Natural killer cell treated with Interleukin-12 subunit alpha and Interleukin-12 subunit beta and Interleukin-15 and Interleukin-18, amount 100 ng/mL, for 72 hours (primary cell): ENCODE data around the gene P2RX3. TPM values are rescaled to one million over a fixed set of nuclear protein-coding genes. Genes with fewer than 3 reads are reported as not detected.
A peak's percentile ranks its signal among the peaks of the same experiment; 100 is the strongest.

Source experiments
- ATAC-seq, 2 donors: fragments of 150-1000 bp; cut with Tn5 transposase in 1 of 2; sonication (Bioruptor Pico), chemical (Tn5 transposase) in 1 of 2; 2 replicates each; pipeline ENCODE4 v1.10.0; 2021
- DNase-seq: peaks from one replicate; pipeline ENCODE4 v3.0.0; 2022; ENCODE audit warnings: low spot score
- H3K27ac Mint-ChIP-seq, 2 donors: 1 replicate in 1 of 2; 2 replicates in 1 of 2; pipeline ENCODE4 v1.8.0; 2022; ENCODE audit warnings: mixed read lengths in 2 of 2, mild to moderate bottlenecking in 1 of 2, moderate library complexity in 1 of 2
- H3K27me3 Mint-ChIP-seq, 2 donors: 1 replicate in 1 of 2; 2 replicates in 1 of 2; pipeline ENCODE4 v1.8.0; 2022; ENCODE audit warnings: mixed read lengths in 2 of 2
- H3K36me3 Mint-ChIP-seq: one replicate; pipeline ENCODE4 v1.8.0; 2022; ENCODE audit warnings: mixed read lengths
- H3K4me1 Mint-ChIP-seq, 2 donors: 1 replicate in 1 of 2; 2 replicates in 1 of 2; pipeline ENCODE4 v1.8.0; 2022; ENCODE audit warnings: low read depth in 2 of 2, mixed read lengths in 2 of 2, mild to moderate bottlenecking in 1 of 2
- H3K4me3 Mint-ChIP-seq: one replicate; pipeline ENCODE4 v1.8.0; 2022; ENCODE audit warnings: mixed read lengths
- H3K9me3 Mint-ChIP-seq: 2 replicates; pipeline ENCODE4 v1.8.0; 2022; ENCODE audit warnings: mixed read lengths
- total RNA-seq, 2 donors: library from RNA; stranded (reverse); gene quantifications; one replicate each; pipeline ENCODE4 v1.2.3, GENCODE V29; 2022

P2RX3 gene
- total RNA-seq, 2 donors from 2014 or later = not detected

- Mint-ChIP-seq H3K27ac (no peak overlapping the region), H3K27me3 (no peaks in the 10 kb centered on the region), H3K36me3 (peaks cover 17% of the 10 kb centered on the region), H3K4me3 (no peak overlapping the region), H3K9me3 (no peaks in the 10 kb centered on the region), H3K4me1 (peaks cover 22 to 29% of the 10 kb centered on the region in 2 donors)
- no peak for ATAC-seq
- no peak for DNase-seq
Observed at GRCh38 chr11:57403802-57404147, 65.6 kb downstream of the P2RX3 start.

- H3K9me3 Mint-ChIP-seq = no peaks in the 10 kb centered on the region
- H3K27ac Mint-ChIP-seq = peak overlapping the region; percentile 79 to 80
- no peak for ATAC-seq
- H3K4me1 Mint-ChIP-seq = peaks cover 24 to 29% of the 10 kb centered on the region in 2 donors
- no peak overlapping the region for H3K4me3 Mint-ChIP-seq
- no peak for DNase-seq
- H3K36me3 Mint-ChIP-seq = peaks cover 24% of the 10 kb centered on the region
- H3K27me3 Mint-ChIP-seq = no peaks in the 10 kb centered on the region
Observed at GRCh38 chr11:57405271-57405860, 67.2 kb downstream of the P2RX3 start.

- no peaks in the 10 kb centered on the region for H3K9me3 Mint-ChIP-seq
- ATAC-seq (peak; percentile 74 to 80), DNase-seq (no peak)
- H3K4me3 Mint-ChIP-seq = peak overlapping the region; percentile 38
- H3K4me1 Mint-ChIP-seq = peaks cover 25 to 29% of the 10 kb centered on the region in 2 donors
- H3K36me3 Mint-ChIP-seq = peaks cover 32% of the 10 kb centered on the region
- no peaks in the 10 kb centered on the region for H3K27me3 Mint-ChIP-seq
- peak overlapping the region; percentile 79 to 80 for H3K27ac Mint-ChIP-seq
Observed at GRCh38 chr11:57406337-57406904, 68.3 kb downstream of the P2RX3 start.

DNA sequence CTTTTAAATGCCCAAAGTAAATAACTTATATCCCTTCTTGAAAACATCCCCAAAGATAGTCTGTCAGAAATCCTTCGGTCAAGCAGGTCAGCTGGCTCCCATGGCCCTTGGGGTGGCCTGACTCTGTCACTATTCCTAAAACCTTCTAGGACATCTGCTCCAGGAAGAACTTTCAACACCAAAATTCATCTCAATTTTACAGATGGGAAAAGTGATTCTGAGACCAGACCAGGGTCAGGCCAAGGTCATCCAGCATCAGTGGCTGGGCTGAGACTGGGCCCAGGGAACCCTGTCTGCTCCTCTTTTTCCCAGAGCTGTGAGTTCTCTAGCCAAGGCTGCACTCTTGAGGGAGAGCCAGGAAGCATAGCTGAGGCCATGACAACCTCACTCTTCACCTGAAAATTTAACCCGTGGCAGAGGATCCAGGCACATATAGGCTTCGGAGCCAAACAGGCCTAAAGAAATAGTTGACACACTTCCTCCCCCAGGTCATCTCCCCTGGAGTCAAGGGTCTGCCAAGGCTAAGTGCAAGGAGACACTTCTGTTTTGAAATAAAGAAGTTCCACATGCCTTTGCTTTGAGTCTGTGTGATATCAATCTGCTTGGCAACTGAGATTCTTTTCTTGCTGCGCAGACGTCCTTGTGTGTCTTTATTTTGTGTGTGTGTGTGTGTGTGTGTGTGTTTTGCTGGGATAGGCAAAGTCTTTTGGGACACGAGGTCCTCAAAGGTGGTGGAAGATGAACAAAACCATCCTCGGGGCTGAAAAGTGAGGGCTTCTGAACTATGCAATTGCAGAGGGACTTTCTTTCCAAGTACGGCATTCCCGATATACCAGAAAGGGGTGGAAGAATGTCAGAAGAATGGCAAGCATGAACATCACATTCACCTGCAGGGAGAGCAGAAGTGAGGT is 69.1 kb downstream of the P2RX3 start:
- peaks cover 25 to 29% of the 10 kb centered on the region in 2 donors for H3K4me1 Mint-ChIP-seq
- peaks cover 37% of the 10 kb centered on the region for H3K36me3 Mint-ChIP-seq
- no peaks in the 10 kb centered on the region for H3K27me3 Mint-ChIP-seq
- ATAC-seq (no peak), DNase-seq (no peak)
- peak overlapping the region; percentile 38 for H3K4me3 Mint-ChIP-seq
- H3K9me3 Mint-ChIP-seq = no peaks in the 10 kb centered on the region
- H3K27ac Mint-ChIP-seq = peak overlapping the region; percentile 79 to 80

GRCh38 chr11:57407941-57408475 is 69.9 kb downstream of the P2RX3 start:
- Mint-ChIP-seq H3K4me3 (no peak overlapping the region), H3K36me3 (peaks cover 42% of the 10 kb centered on the region), H3K9me3 (no peaks in the 10 kb centered on the region), H3K4me1 (peaks cover 25 to 29% of the 10 kb centered on the region in 2 donors), H3K27ac (peak overlapping the region in 1 of 2 donors; percentile 79), H3K27me3 (no peaks in the 10 kb centered on the region)
- no peak for DNase-seq
- ATAC-seq = no peak

GRCh38 chr11:57408771-57409170 is 70.6 kb downstream of the P2RX3 start:
- Mint-ChIP-seq H3K27ac (no peak overlapping the region), H3K4me3 (no peak overlapping the region)
- DNase-seq = no peak

DNA sequence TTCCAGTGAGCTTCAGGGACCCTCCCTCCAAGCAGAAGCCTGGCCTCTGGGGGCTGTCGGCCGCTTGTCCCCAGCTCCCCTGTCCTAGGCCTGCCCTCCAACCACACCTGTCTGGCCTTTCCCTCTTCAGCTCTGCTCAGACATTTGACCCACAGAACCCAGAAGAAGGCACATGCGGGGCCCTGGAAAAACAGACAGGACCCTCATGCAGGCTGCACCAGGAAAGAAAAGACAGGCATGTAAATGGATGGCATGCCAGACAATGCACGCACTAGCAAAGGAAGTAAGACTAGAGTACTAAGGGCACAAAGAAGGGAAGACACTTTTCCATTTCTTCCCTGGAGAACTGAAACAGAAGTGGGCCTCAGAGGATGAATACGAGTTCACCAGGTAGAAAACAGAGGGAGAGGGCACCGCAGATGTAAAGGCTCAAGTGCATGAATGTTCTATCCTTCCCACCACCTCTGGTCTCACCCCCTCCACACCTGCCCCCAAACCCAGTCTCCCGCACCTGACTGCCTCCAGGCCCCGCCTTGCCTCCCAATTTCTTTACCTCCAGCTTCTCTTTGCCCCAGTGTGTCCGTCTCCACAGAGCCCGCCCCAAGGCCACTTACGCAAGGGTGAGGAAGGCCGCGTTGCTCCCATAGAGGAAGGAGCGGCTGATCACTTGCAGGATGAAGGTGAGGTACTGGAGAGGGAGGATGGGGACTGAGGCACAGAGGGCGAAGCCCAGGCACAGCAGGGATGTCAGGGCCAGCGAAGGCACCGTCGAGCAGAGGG is 71.4 kb downstream of the P2RX3 start:
- H3K27ac Mint-ChIP-seq = no peak overlapping the region
- H3K27me3 Mint-ChIP-seq = no peaks in the 10 kb centered on the region
- peaks cover 28 to 38% of the 10 kb centered on the region in 2 donors for H3K4me1 Mint-ChIP-seq
- peaks cover 53% of the 10 kb centered on the region for H3K36me3 Mint-ChIP-seq
- no peak for DNase-seq
- no peaks in the 10 kb centered on the region for H3K9me3 Mint-ChIP-seq
- no peak for ATAC-seq
- H3K4me3 Mint-ChIP-seq = no peak overlapping the region

More at GRCh38 chr11:57408771-57409170, 70.6 kb downstream of the P2RX3 start:
- Mint-ChIP-seq H3K27me3 (no peaks in the 10 kb centered on the region), H3K4me1 (peaks cover 26 to 34% of the 10 kb centered on the region in 2 donors), H3K9me3 (no peaks in the 10 kb centered on the region), H3K36me3 (peaks cover 49% of the 10 kb centered on the region)
- no peak for ATAC-seq

DNA sequence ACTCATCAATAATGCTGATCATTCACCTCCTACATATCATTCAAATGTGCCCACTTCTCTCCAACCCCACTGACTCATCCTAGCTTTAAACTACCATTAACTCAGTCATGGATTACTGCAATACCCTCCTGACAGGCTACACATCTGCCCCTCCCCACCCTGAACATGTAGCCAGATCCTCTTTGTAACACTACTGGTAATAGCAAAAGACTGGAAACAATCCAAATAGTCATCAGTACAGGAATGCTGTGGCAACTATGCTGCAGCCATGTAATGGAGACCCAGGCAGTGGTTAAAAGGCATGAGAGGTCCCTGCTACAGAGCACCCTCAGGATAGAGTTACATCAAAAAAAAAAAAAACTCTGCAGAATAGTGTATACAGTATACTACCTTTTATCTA is 72.1 kb downstream of the P2RX3 start:
- Mint-ChIP-seq H3K4me3 (no peak overlapping the region), H3K27me3 (no peaks in the 10 kb centered on the region), H3K4me1 (peaks cover 30 to 38% of the 10 kb centered on the region in 2 donors), H3K9me3 (no peaks in the 10 kb centered on the region), H3K36me3 (peaks cover 57% of the 10 kb centered on the region), H3K27ac (no peak overlapping the region)
- DNase-seq (no peak), ATAC-seq (no peak)

GRCh38 chr11:57413681-57414080 is 75.5 kb downstream of the P2RX3 start:
- no peak overlapping the region for H3K4me3 Mint-ChIP-seq
- peaks cover 62% of the 10 kb centered on the region for H3K36me3 Mint-ChIP-seq

GRCh38 chr11:57414612-57415212 is 76.6 kb downstream of the P2RX3 start:
- Mint-ChIP-seq H3K4me1 (peaks cover 13 to 15% of the 10 kb centered on the region in 2 donors), H3K27ac (no peak overlapping the region), H3K9me3 (no peaks in the 10 kb centered on the region), H3K27me3 (no peaks in the 10 kb centered on the region), H3K36me3 (peaks cover 62% of the 10 kb centered on the region), H3K4me3 (no peak overlapping the region)
- peak; percentile 32 to 45 for ATAC-seq
- no peak for DNase-seq

More at GRCh38 chr11:57413681-57414080, 75.5 kb downstream of the P2RX3 start:
- H3K27me3 Mint-ChIP-seq = no peaks in the 10 kb centered on the region
- H3K27ac Mint-ChIP-seq = no peak overlapping the region
- ATAC-seq (peak in 1 of 2 donors; percentile 21), DNase-seq (no peak)
- H3K9me3 Mint-ChIP-seq = no peaks in the 10 kb centered on the region
- H3K4me1 Mint-ChIP-seq = peaks cover 13 to 15% of the 10 kb centered on the region in 2 donors

- Mint-ChIP-seq H3K27me3 (no peaks in the 10 kb centered on the region), H3K9me3 (no peaks in the 10 kb centered on the region), H3K36me3 (peaks cover 51% of the 10 kb centered on the region), H3K27ac (peak overlapping the region in 1 of 2 donors; percentile 3), H3K4me1 (peaks cover 21 to 23% of the 10 kb centered on the region in 2 donors), H3K4me3 (no peak overlapping the region)
- ATAC-seq (no peak), DNase-seq (no peak)
Observed at GRCh38 chr11:57416436-57416835, 78.3 kb downstream of the P2RX3 start.

- peak overlapping the region in 1 of 2 donors; percentile 3 for H3K27ac Mint-ChIP-seq
- H3K4me1 Mint-ChIP-seq = peaks cover 27 to 29% of the 10 kb centered on the region in 2 donors
- ATAC-seq (no peak), DNase-seq (no peak)
- no peak overlapping the region for H3K4me3 Mint-ChIP-seq
- H3K27me3 Mint-ChIP-seq = no peaks in the 10 kb centered on the region
- peaks cover 53% of the 10 kb centered on the region for H3K36me3 Mint-ChIP-seq
- H3K9me3 Mint-ChIP-seq = no peaks in the 10 kb centered on the region
Observed at GRCh38 chr11:57417056-57417455, 78.9 kb downstream of the P2RX3 start.

DNA sequence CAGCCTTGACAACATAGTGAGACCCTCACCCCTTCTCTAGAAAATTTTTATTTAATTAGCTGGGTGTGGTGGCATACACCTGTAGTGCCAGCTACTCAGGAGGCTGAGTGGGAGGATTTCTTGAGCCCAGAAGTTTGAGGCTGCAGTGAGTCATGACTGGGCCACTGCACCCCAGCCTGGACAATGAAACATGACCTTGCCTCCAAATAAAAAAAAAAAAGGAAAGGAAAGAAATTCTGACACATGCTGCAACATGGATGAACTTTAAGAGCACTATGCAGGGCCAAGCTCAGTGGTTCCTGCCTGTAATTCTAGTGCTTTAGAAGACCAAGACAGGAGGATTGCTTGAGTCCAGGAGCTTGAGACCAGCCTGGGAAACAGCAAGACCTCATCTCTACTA is 80.0 kb downstream of the P2RX3 start:
- H3K36me3 Mint-ChIP-seq = peaks cover 58% of the 10 kb centered on the region
- H3K4me1 Mint-ChIP-seq = peaks cover 38 to 40% of the 10 kb centered on the region in 2 donors
- no peak for ATAC-seq
- no peak overlapping the region for H3K4me3 Mint-ChIP-seq
- no peaks in the 10 kb centered on the region for H3K27me3 Mint-ChIP-seq
- no peak for DNase-seq
- H3K27ac Mint-ChIP-seq = no peak overlapping the region
- no peaks in the 10 kb centered on the region for H3K9me3 Mint-ChIP-seq
